GM12875 (cell line): Measurements from ENCODE around the gene LSM3.
A peak's percentile ranks its signal among the peaks of the same experiment; 100 is the strongest.

Source experiments
- H3K4me3 ChIP-seq: one replicate; pipeline ENCODE4 v1.5.1; 2011; ENCODE audit warnings: low read depth, low read length, control low read depth
- TF ChIP-seq, protein P1 (sequence below): IDR thresholded peaks from 2 replicates; pipeline ENCODE4 v1.5.1; 2011; ENCODE audit warnings: low read depth, mild to moderate bottlenecking, control low read depth, inconsistent platforms, low read length, moderate library complexity, borderline replicate concordance; ENCODE audit not compliant: insufficient read depth

LSM3 gene

DNA sequence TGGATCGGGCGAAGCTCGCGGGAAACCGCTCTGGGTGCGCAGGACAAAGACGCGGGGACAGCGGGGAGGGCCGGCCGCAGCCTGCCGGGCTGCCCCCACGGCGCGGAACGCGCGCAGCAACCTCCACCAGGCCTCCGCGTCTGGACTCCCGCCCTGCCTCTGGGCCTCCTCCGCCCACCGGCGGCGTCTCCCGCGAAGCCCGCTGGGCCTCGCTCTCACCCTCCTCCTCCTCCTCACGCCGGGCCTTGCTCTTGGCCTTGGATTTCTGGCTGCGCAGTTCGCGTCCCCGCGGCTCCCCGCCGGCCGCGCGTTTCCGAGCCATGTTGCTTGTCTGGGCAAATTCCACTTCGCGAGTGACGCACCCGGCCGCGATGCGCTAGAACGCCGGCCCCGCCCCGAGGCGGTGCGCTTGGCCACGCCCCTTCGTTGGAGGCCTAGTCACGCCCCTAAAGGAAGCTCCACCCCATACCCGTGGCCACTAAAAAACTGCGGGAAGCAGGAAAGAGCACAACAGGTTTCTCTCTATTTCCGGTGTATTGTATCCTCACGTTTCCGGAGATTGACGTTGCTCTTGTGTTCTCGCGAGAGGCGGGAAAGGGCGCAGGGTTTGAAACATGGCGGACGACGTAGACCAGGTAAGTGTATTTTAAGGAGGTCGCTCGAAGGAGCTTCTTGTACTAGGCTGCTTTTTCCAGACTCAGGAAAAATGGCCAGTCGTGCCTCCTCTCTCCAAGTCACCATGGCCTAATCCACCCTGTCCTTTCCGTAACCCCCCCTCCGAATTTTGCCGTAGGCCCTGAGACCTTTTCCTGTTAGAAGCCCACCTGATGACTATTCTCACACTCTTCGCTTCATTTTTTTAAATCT, at the start of gene LSM3, which contains the start of gene XPC:
Gene LSM3 (plus strand): TSS at position 571 of the 867 bp plus-strand sequence. CDS start 44 bp downstream, at position 615.
Gene XPC (minus strand): TSS at position 355 of the 867 bp plus-strand sequence. CDS start 33 bp downstream, at position 322.
- TF ChIP-seq, protein P1, sequence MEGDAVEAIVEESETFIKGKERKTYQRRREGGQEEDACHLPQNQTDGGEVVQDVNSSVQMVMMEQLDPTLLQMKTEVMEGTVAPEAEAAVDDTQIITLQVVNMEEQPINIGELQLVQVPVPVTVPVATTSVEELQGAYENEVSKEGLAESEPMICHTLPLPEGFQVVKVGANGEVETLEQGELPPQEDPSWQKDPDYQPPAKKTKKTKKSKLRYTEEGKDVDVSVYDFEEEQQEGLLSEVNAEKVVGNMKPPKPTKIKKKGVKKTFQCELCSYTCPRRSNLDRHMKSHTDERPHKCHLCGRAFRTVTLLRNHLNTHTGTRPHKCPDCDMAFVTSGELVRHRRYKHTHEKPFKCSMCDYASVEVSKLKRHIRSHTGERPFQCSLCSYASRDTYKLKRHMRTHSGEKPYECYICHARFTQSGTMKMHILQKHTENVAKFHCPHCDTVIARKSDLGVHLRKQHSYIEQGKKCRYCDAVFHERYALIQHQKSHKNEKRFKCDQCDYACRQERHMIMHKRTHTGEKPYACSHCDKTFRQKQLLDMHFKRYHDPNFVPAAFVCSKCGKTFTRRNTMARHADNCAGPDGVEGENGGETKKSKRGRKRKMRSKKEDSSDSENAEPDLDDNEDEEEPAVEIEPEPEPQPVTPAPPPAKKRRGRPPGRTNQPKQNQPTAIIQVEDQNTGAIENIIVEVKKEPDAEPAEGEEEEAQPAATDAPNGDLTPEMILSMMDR: no peak
- H3K4me3 ChIP-seq: peak within 1 kb of the TSS; percentile 95

DNA sequence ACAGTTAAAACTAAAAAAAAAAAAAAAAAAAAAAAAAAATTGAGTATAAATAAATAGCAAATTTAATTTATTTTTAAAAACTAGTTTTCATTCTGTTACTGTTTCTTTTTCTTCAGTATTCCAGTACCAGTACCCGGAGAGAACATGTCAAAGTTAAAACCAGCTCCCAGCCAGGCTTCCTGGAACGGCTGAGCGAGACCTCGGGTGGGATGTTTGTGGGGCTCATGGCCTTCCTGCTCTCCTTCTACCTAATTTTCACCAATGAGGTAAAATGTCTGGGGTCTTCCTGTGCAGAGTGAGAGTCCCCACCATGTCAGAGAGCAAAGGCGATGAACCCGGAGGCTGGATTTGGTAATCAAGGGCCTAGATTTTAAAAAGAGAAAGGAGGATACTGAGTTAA, 49.3 kb upstream of the LSM3 start:
- no peak overlapping the region for H3K4me3 ChIP-seq
- TF ChIP-seq, protein P1: no peak

DNA sequence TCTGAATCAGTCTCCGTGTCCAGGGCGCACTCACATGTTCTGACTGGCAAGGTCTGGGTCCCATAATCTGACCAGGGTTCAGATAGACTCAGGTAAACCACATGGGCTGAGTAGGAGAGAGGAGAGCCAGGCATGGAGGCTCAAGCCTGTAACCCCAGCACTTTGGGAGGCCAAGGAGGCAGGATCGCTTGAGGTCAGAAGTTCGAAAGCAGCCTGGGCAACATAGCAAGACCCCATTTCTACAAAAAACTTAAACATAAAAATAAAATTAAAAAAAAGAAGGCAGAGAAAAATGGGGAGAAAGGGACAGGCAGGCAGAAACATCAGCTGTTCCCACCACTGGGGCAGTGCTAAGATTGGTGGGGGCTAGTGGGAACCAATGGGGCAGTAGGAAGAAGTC, 48.4 kb upstream of the LSM3 start:
- no peak overlapping the region for H3K4me3 ChIP-seq
- TF ChIP-seq, protein P1: no peak

DNA sequence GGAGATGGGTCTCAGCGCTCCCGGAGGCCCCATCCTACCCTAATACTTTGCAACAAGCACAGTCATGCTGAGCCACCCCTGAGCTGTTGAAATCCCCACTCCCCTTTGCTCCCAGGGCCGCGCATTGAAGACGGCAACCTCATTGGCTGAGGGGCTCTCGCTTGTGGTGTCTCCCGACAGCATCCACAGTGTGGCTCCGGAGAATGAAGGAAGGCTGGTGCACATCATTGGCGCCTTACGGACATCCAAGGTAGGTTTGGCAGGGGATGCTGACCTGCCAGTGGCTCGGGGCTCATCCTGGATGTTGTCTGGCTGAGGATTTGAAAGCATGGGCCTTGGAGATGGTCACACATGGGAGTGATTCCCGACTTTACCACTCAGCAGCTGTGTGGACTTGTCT, 47.9 kb upstream of the LSM3 start:
- TF ChIP-seq, protein P1: no peak
- no peak overlapping the region for H3K4me3 ChIP-seq

DNA sequence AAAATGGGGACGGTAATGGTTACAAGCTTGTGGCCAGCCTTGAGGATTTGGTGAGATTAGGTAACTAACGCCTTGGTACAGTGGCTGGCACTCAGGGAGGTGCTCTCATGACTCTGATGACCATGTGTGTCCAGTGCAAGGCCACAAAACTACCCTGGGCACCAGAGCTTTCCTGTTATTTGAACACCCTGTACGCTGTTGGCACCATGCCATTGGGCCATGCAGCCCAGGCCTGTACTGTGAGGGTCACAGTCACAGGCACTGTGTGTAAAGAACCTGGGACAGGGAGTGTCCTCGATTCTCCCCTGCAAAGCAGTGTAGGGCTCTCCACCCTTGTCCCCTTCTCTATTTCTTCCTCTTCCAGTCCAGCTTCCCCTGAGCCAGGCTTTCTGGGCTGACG, 47.5 kb upstream of the LSM3 start:
- TF ChIP-seq, protein P1: no peak

DNA sequence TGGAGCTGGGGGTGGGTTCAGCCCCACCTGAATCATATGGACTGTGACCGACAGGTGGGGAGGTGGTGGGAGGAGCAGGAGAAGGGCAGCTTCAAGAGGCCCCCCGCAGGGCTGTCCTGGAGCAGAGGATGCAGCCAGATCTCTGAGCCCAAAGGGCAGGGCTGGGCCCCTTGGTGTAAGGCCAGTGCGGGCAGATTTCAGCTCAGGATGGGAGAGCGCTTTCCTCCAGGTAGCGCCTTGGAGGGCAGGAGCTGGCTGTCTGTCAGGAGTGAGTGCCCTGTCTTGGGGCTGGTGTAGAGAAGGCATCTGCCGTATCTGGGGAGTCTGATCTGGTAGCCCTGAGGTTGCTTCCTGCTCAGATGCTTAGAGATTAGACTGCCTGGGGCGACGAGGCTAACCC, 46.5 kb upstream of the LSM3 start:
- TF ChIP-seq, protein P1: no peak
- no peak overlapping the region for H3K4me3 ChIP-seq

More for the DNA sequence above, 47.5 kb upstream of the LSM3 start:
- no peak overlapping the region for H3K4me3 ChIP-seq

DNA sequence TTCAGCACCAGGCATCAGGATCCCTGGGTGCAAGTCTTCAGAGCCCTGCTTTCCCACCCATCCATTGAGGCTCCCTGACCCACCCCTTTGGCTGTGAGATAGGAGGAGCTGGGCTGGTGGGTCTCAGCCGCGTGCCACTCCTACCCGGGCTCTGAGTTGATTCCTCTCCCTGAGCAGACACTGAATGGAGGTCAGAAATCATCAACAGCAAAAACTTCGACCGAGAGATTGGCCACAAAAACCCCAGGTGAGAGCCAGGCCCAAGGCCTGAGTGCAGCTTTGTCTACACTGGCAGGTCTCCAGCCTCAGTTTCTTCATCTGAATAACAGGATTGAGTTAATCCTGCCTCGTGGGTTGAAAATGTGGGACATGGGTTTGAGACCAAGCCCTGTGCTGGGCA, 45.9 kb upstream of the LSM3 start:
- TF ChIP-seq, protein P1: no peak

More for the DNA sequence above, 45.9 kb upstream of the LSM3 start:
- no peak overlapping the region for H3K4me3 ChIP-seq
